UCSD-AML1 (cell line): Measurements from ENCODE around the gene PALLD.

Experiments used
- DNase-seq: peaks from one replicate; lab custom pipeline; 2025; ENCODE audit not compliant: unreplicated experiment; lab: John Stamatoyannopoulos, UW

PALLD gene

GRCh38 chr4:168555437-168555836 lies 58.6 kb downstream of the PALLD start:
- no peak for DNase-seq

- DNase-seq: no peak
These were observed 60.8 kb downstream of the PALLD start for GRCh38 chr4:168557658-168558057.

DNA sequence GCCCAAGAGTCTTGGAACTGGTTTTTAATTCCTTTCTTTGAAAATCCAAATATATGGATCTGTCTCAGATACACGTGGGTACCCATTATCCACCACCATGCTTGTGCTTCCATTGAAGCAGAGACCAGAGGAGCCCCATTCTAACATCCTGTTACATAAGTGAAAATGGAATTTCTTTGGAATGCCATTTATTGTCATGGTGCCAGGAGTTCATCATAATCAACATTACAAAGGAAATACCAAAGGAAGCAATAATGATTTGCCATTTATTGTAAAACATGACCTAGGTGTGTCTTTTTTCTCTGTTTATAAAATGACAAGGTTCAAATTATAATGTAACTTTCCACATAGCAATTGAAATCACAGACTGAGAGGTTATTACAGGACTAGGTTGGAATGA lies 61.7 kb downstream of the PALLD start:
- no peak for DNase-seq

DNA sequence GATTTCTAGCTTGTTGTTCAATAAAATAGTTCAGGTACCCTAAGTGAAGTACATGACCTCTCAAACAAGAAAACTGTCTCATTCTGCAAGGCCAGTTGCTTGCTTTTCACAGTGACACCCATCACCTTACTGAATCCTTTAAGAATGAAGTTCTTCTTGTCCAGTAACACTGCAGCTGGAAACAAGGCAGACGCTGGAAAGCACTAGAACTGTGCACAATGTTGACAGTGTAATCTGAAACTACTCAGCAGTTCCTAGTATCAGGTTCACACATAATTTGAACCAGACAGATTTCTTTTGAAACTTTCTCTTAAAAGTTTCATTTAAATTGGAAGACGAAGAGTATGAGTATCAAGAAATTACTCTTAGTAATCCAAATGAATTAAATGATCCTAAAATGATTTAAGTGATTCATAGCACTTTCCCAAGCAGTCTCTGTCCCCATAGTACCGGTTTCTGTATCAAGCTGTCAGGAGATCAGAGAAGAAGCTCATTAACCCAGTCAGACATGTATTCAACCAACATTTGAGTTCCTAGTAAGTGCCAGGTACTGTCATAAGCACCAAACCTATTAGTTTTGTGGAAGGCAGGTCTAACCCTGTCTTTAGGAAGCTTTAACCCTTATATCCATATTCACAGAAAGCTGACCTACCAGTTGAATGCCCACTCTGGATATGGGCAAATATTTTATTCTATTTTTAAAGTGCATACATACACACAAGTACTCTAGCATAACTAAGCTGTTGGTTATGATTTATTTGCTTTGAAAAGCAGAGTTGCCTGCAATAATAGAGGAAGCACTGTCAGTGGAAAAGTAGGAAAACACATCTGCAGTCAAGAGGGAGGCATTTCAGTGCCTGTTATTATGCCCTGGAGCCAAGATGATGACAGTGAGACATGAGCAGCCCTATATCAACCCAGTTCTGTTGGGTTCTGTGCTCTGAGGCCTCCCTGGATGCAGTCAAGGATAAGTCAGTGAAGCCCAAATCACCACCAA lies 63.6 kb downstream of the PALLD start:
- DNase-seq: no peak

DNA sequence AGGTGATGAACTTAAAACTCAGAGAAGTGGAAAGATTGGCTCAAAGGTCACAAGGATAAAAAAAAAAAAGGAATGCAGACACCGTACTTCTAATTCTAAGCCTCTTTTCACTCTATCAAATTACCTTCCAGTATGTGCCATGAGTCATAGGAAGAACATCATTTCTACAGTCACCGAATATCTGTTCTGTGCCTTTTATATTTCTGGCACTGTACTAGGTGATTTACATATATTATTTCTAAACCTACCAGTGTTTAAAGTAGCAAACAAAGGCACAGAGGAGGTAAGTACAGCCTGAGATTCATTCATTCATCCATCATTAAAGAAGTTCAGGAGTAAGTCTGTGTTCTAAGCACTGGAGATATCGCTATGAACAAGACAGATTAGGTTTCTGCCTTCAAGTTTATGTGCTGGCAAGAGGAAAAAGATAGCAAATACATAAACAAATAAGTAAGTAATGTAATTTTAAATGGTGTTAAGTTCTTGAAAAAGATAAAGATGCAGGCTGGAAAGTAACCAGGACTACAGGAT lies 65.3 kb downstream of the PALLD start:
- DNase-seq: no peak

DNA sequence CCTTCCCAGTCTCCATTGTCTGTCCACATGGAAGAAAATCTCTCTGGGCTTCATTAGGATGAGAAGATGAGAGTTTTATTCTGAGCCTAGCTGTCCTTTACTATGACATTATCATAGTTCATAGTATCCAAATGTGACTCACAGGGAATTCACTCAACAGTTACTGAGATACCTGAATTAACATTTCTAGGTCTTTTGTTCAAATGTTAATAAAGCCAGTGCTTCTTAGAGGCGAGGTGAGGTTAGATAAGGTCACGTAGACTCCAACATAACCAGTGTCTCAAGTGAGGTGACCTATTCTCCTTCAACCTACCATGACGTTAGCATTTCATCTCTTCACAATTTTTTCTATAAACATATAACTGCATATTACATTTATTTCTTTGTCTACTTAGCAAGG lies 67.2 kb downstream of the PALLD start:
- no peak for DNase-seq

- no peak for DNase-seq
These were observed 68.3 kb downstream of the PALLD start for GRCh38 chr4:168565130-168565529.

DNA sequence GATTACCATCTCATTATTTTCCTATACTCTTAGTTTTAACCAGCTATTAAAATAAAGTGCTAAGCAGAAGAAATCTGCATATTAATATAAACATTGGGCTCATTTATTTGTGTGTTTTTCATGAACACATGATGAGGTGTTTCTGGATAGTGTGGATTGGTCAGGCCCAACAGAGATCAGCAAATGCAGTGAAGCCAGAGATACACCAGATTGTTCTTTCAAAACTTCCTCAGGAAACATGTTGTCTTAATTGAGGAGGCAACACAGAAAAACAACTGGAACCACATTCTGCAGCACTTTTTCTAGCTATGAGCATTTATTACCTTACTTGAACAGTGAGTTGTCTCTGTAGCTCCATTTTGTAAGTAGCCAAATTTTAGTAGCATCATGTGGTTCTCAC lies 69.9 kb downstream of the PALLD start:
- no peak for DNase-seq

DNA sequence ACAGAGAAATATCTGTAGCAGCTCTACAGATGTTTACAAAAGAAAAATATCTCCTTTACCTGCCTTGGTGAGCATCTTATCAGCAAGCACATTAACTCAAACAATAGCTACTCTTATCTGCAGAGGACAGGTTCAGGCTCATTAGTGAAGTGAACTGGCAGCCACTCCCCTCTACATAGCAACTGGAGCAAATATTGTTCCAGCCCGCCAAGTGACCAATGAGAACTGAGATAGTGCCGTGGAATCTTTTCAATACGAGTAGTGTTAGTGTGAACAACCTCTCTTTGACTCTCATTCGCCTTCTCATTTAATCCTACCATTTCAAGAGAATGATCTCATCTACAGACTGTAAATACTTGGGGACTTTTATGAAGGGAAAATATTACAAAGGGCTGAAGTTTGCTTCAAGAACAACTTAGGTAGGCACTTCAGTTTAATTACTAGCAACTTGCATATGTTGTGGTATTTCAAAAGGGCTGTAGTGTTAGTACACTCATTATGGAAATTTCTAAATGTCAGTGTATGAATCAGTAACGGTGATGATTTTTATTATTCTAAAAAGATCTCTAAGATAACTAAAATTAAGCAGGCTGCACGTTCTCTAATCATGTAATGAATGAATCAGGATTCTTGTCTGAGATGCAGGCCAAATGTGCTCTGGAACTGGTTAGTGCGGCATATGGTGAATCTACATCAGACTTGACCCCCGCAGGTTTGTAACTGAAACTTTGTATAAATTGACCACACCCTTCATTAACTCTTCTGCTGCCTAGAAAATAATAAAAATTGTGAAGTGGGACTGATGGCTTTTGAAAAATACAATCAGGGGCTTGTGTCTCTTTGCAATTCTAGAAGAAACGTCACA lies 72.4 kb downstream of the PALLD start:
- DNase-seq: no peak

DNA sequence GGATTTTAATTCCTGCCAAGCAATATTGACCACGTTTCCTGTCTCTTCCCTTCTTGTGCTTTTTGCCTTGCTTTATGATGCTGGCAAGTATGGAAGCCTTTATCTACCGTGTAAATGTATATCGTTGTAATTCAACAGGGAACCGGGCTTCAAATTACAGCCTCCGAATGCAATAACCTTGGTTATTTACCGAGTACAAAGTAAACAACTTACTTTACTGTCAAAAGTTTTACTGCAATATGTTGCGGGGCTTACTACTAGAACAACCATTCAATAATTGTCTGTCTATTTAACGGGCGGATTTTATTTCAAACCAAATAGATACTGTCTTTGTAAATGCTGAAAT lies 73.1 kb downstream of the PALLD start:
- no peak for DNase-seq

- no peak for DNase-seq
These were observed 73.6 kb downstream of the PALLD start for GRCh38 chr4:168570466-168570865.

GRCh38 chr4:168572002-168572401 lies 75.2 kb downstream of the PALLD start:
- no peak for DNase-seq

GRCh38 chr4:168573870-168574269 lies 77.0 kb downstream of the PALLD start:
- DNase-seq: no peak

- DNase-seq: no peak
These were observed 77.9 kb downstream of the PALLD start for GRCh38 chr4:168574581-168575295.

DNA sequence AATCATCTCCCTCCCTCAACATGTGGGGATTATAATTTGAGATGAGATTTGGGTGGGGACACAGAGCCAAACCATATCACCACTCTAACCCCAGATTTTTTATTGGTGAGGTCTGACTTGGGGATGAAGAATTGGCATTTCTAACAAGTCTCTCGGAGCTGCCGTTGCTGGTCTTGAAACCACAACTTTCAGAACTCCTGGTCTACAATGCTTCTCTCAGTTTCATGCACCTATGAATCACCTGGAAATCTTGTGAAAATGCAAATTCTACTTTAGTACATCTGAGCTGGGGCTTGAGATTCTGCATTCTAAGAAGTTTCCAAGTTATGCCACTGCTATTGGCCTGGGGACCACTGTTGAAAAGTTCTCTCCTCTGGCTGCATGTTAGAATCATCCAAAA lies 78.6 kb downstream of the PALLD start:
- DNase-seq: no peak

GRCh38 chr4:168577624-168578023 lies 80.8 kb downstream of the PALLD start:
- DNase-seq: no peak

DNA sequence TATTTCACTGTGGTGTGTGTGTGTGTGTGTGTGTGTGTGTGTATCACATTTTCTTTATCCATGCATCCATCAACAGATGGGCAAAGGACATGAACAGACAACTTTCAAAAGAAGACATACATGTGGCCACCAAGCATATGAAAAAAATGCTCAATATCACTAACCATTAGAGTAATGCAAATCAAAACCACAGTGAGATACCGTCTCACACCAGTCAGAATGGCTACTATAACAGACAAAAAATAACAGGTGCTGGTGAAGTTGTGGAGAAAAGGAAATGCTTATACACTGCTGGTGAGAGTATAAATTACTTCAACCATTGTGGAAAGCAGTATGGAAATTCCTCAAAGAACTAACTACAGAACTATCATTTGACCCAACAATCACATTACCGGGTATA lies 83.4 kb downstream of the PALLD start:
- DNase-seq: no peak

DNA sequence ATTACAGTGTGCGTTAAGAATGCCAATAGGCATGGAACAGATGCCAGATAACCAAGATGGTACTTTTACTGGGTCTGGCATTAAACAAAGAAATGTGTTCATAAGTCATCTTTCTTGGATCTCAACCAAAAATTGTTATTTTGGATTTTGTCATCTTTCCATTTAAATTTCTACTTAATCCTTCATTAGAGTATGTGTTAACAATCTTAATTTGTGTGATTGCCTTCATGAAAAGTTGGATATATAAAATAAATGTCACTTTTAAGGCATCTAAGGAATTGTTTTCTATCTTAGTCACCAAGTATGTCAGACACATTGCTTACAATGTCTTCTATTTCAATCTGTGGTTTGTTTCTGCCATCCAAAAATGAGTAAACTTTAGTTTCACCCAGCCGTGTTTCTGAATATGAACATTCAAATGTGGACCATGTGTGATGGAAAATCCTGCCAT lies 87.5 kb downstream of the PALLD start:
- no peak for DNase-seq

GRCh38 chr4:168585168-168586091 lies 88.6 kb downstream of the PALLD start:
- peak; percentile 50 for DNase-seq

GRCh38 chr4:168586926-168587325 lies 90.1 kb downstream of the PALLD start:
- no peak for DNase-seq
